Kasumi-1 (cell line): ENCODE results near the gene MAML1.

Source experiments
- DNase-seq, 2 experiments: peaks; one replicate each; lab custom pipeline; 2025; lab: John Stamatoyannopoulos, UW

MAML1 gene

GRCh38 chr5:179794575-179794974 lies 62.0 kb downstream of the MAML1 start:
- no peak for DNase-seq

DNA sequence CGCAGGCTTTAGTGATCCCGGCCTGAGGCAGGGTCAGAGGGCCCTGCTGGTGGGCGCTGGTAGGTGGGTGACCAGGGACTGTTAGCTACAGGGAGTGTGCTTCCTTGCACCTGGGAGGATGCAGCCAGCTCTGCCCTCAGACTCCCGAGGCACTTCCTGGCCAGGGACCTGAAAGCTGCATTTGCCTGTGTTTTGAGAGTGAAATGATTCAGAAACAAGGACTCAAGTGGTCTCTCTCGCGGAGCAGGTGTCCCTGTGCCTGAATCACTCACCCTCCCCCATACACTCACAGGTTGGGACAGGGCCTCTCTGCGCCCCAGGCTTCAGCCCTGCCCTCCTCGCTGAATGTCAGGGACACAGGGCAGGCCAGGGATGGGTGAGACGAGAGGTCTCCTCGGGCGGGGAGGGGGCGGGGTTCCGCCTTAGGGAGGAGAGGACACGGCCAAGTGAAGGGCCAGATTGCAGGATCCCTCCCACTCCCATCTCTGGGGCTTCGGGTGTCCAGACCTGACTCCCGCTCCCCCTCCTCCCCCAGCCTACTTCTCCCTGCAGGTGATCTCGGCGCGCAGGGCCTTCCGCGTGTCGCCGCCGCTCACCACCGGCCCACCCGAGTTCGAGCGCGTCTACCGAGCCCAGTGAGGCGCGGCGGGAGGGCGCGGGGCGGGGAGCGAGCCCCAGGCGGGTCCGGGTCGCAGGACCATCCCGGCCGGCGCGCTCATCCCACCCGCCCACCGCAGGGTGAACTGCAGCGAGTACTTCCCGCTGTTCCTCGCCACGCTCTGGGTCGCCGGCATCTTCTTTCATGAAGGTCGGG lies 62.6 kb downstream of the MAML1 start:
- no peak for DNase-seq

GRCh38 chr5:179795863-179796833 lies 63.5 kb downstream of the MAML1 start:
- peak; percentile 44 to 47 for DNase-seq

GRCh38 chr5:179796877-179797608 lies 64.4 kb downstream of the MAML1 start:
- DNase-seq = no peak

DNA sequence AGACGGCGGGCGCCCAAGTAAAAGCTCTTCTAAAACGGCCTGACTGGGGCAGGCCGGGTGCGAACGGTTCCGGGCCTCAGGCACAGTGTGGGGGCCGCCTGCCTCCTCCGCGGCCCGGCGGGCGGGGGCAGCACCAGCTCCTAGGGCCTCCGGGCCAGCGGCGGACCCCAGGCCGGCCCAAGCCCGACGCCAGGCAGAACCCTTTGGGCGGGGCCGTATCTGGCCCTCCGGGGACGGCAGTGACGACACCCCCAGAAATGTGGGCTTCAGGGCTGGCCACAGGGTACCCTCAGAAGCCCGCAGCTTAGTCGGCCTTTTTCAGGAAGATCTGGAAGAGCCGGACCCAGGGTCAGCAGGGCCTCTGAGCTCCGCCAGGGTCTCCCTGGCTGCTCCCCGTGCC lies 65.1 kb downstream of the MAML1 start:
- no peak for DNase-seq

DNA sequence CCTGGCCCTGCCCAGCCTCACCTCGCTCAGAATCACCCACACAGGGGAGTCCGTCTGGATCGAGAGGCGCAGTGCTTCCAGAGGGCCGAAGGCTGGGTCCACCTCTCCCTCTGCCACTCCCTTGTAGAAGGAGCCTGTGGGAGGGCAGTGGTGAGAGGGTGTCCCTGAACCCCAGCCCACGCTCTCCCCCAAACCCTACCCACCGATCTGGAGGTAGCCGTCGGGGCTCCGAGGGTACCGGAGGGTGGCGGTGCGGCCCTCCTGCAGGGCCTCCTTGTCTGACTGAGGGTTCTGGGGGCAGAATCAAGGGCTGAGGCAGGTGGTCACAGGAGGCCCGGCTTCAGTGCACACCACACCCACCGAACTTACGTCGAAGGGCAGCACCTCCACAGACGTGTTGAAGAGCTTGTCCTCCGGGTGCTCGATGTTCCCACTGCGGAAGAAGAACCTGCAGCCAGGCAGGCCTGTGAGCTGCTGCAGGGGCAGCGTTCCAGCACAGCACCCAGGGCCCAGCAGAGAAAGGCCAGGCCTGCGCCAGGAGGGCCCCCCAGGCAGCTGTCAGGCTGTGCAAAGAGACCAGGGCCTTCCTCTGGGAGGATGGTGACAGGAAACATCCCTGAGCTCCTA lies 65.6 kb downstream of the MAML1 start:
- no peak for DNase-seq

DNA sequence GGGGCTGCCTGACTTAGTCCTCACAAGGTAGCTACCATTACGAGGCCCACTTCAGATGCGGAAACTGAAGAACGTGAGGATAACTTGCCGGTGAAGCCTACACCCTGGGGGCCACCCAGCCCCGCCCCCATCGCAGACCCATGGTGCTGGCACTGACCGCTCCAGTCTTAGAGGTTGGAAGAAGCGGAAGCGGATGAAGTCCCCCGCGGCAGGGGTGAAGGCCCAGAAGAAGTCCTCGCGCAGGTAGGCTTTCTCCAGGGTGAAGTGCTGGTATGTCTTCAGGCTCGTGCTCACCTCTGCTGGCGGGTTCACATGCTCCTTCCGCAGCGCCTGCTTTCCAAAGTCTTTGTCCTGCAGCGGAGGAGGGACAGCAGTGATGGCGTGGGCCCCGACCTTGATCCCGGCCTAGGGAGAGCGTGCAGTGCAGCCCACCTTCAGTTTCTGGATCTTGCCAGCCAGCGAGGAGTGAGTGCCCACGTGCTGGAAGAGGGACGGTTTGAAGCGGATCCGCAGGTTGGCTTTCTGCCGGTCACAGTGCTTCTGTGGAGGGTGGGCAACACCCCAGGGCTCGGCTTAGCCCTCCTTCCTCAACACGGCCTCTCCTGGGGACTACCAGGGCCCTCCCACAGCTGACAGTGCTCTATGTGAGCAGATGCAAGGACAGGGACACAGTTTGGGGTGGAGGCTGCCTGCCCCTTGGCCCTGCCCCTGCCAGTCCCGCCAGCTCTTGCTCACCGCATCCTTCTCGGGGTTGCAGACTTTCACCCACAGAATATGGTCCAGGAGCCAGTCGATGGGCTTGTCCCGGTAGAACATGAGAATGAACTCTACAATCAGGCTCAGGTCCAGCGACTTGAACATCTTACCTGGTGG lies 66.4 kb downstream of the MAML1 start:
- DNase-seq = no peak

DNA sequence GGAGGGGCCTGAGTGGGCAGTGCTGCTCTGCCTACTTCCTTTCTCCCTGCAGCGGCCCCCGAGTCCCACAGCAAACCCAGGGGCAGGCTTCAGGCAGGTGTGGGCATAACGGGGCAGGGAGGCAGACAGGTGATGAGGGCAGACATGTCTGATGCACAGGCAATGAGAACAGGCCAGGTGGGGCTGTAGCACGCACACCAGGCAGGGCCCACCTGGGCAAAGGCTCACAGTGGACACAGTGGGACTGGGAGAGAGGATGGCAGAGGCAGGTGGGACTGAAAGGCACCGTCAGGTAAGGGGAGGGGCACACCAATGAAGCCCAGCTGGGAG lies 67.0 kb downstream of the MAML1 start:
- DNase-seq = no peak

DNA sequence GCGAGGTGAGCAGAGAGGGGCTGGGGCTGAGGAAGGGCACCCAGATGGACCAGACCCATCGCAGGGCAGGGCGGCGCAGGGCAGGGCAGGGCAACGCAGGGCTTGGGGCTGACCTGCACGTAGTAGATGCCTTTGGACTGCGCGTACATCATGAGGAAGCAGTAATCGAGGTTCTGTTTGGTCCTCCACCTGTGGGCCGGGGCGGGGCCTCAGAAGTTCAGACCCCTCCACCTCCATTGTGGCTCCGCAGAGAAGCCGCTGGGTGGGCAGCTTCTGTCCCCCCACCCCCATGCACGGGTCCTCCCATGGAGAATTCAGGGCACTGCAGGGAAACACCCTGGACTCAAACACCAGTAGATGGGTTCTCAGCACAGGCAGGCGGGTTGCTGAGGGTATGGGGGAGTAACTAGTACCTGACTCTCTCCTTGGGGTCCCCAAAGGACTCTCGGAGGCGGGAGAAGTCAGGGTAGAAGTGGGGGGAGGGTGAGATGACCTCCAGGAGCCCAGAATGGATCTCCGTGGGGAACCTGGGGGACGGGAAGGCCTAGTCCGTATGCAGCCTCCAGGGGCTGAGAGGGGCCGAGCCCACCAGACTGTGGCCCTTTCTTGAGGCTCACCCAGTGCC lies 67.6 kb downstream of the MAML1 start:
- no peak for DNase-seq

DNA sequence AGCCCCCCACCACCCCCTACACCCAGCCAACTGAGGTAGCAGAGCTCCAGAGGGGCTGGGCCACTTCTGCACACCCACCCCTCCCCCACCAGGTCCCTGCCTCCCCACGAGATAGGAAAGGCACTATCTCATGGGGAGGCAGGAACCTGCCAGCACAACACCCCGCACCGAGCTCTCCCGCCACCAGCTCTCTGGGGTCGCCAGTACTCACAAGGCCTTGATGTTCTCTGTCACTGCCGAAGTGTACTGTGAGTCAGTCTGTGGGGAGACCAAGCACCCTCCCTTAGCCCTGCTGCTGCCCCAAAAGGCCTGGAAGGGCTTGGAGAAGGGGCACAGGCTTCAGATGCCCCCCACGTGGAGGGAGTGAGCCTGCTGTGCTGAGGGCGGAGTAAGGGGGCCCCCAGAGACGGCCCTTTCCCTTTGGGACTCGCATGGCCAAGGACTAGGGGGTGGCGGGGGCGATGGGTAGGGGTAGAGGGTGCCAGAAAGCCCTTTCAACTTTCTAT lies 68.1 kb downstream of the MAML1 start:
- DNase-seq = no peak

GRCh38 chr5:179801304-179802206 lies 68.9 kb downstream of the MAML1 start:
- DNase-seq = peak; percentile 43 to 49

- DNase-seq = no peak
Observed at GRCh38 chr5:179802207-179802883, 69.7 kb downstream of the MAML1 start.

GRCh38 chr5:179802950-179803562 lies 70.4 kb downstream of the MAML1 start:
- no peak for DNase-seq

GRCh38 chr5:179803651-179804554 lies 71.3 kb downstream of the MAML1 start:
- peak; percentile 75 to 81 for DNase-seq

GRCh38 chr5:179804555-179804947 lies 71.9 kb downstream of the MAML1 start:
- DNase-seq = no peak

- DNase-seq = no peak
Observed at GRCh38 chr5:179805070-179805528, 72.5 kb downstream of the MAML1 start.
